IPS-NIHi7 (cell line): ENCODE results near the gene C17orf67.
A peak's percentile ranks its signal among the peaks of the same experiment; 100 is the strongest.

Experiments
- DNase-seq: peaks from one replicate; pipeline ENCODE4 v3.0.0; 2012; ENCODE audit warnings: mixed read lengths; ENCODE audit errors: extremely low spot score

The C17orf67 gene

GRCh38 chr17:56833057-56833808, 487 bp downstream of the C17orf67 start:
- DNase-seq, result peak; percentile 64

DNA sequence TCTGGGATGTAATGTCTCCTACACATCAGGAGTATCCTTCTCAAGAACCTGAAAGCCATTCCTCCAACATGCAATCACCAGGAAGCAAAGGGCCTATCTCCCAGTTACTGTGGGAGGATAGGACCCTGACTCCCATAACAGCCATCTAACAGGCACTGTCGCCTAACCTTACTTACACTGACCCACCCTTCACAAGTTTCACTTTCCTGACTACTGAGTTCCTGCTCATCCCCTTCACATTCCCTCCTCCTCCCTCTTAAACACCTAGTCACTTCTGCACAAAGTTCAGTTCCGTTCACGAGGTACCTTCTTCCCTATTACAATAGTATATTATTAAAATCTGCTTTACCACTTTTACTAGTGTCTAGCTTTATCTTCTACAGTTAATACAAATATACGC, 1.3 kb downstream of the C17orf67 start:
- no peak for DNase-seq

GRCh38 chr17:56831369-56832095, 2.2 kb downstream of the C17orf67 start:
- no peak for DNase-seq

GRCh38 chr17:56830726-56831368, 2.9 kb downstream of the C17orf67 start:
- DNase-seq, result no peak

DNA sequence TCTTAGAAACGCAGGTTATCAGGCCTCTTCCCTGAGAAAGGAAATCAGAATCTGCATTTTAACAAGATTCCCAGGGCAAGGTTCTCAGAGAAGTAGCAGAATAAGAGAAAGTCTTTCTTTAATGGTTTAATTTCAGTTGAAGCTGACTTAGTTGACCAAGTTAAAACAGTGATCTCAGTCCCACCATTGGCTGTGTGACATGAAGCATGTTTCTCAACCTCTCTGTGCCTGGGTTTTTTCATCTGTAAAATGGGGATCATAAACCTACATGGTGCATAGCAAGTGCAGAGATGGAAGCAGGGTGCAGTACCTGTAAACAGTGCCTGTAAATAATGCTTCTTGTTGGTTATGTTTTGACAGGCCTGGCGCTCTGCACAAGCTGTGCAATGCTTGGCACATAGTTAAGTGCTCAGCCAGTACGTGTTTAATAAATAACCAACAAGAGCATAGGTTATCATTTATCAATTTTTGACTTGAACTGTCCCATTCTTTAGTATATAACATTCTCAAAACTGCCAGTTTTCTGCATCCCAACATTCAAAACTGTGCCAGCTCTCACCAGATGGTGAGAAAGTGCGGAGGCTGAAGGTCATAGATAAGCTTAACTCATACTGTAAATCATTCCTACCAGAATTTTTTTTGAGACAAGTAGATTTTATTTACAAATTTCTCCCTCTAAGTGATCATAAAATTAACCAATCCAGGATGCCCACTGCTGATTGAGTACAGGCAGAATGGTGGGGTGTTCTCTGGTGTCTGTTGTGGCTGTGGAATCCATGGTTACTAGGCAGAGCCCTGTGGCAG, 6.9 kb downstream of the C17orf67 start:
- DNase-seq, result no peak

DNA sequence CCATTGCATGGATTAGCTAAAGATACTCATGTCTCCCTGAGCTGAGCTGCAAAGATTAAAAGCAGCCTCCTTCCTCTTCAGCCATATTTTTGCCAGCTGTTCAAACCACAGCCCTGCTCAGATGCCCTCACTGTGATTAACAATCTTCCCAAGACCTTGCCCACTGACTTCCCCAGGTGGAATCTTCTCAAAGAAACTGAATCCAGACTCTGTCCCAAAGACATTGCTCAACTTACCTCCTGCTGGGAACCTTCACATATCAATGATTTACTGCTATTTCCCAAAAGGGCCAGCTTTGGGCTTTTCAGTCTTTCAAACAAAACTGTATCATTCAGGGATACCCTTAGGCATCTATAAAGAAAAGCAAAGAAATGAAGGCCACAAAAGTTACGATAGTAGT, 9.2 kb downstream of the C17orf67 start:
- DNase-seq, result no peak

GRCh38 chr17:56823848-56824247, 9.9 kb downstream of the C17orf67 start:
- no peak for DNase-seq

DNA sequence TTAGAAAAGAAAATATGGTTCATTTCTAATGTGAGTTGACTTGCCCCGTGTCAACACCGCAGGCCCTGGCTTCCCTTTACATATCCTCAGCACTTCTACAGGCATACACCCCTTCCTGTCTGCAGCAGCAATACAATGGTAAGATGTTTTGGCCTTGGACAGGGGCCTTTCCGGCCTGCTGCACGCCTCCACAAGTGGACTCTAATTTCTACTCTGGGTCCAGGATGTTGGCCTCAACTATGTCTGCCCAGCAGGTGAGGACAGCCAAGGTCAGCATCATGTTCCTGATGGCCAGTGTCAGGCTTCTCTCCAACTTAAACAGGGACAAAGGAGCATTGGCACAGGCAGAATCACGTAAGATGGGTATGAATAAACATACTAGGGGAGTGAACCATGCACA, 11.0 kb downstream of the C17orf67 start:
- no peak for DNase-seq

DNA sequence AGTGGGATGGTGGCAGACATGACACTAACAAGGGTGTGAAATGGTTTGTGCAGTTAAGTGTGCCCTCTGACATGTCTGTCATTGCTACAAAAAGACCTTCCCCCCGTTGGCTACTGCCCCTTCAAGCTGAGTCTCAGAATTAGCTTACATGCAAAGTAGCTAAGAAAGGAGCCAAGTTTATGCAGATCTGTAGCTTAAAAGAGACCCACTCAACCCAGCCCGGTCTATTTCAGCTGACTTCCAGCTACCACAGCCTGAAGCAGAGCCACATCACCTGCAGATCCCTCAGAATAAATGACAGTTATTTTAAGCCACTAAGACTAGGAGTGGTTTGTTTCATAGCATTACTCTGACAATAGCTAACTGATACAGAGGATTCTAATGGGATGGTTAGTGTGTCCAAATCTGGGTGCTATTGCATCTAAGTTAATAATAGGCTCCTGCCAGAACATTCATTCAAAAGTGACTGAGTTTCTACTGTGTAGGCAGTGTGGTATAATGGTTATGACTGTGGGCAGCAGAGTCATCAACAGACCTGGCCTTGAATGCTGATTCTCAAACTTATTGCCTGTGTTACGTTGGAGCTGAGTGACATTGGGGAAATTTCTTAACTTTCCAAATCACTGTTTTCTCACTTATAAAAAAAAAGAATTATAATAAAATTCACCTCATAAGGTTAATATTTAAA, 11.7 kb downstream of the C17orf67 start:
- no peak for DNase-seq

GRCh38 chr17:56820207-56820606, 13.5 kb downstream of the C17orf67 start:
- no peak for DNase-seq

- DNase-seq, result peak; percentile 89
Observed at GRCh38 chr17:56819431-56820145, 14.1 kb downstream of the C17orf67 start.

DNA sequence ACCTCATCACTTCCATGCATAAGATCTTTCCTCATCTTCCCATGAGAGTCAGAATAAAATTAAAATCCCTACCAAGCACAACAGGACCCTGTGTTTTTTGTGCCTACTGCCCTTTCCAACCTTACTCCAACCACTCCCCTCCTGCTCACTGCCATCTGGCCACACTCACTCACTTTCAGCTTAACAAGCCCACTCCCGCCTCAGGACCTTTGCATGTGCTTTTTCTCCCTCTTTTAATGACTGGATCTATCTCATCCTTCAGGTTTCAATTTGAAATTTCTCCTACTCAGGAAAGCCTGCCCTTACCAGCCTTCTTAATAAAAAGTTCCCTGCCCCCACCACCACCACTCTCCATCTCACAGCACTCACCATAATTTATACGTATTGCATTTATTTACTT, 14.7 kb downstream of the C17orf67 start:
- no peak for DNase-seq

DNA sequence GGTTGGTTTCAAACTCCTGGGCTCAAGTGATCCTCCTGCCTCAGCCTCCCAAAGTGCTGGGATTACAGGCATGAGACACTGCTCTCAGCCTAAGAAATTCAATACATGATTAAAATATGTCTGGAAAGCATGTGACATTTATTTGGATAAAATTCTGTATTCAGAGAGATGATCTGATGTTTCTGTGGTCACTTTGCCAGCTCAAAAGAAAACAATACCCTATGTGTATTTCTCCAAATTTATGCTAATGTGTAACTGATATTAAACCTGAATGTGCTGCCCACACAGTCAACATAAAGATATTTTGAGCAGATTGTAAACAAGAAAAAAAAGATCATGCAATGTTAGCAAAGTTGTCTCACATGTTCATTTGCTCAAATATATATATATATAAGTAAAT, 16.7 kb downstream of the C17orf67 start:
- DNase-seq, result no peak

- DNase-seq, result no peak
Observed at GRCh38 chr17:56815711-56816110, 18.0 kb downstream of the C17orf67 start.

- no peak for DNase-seq
Observed at GRCh38 chr17:56812901-56813388, 20.8 kb downstream of the C17orf67 start.

DNA sequence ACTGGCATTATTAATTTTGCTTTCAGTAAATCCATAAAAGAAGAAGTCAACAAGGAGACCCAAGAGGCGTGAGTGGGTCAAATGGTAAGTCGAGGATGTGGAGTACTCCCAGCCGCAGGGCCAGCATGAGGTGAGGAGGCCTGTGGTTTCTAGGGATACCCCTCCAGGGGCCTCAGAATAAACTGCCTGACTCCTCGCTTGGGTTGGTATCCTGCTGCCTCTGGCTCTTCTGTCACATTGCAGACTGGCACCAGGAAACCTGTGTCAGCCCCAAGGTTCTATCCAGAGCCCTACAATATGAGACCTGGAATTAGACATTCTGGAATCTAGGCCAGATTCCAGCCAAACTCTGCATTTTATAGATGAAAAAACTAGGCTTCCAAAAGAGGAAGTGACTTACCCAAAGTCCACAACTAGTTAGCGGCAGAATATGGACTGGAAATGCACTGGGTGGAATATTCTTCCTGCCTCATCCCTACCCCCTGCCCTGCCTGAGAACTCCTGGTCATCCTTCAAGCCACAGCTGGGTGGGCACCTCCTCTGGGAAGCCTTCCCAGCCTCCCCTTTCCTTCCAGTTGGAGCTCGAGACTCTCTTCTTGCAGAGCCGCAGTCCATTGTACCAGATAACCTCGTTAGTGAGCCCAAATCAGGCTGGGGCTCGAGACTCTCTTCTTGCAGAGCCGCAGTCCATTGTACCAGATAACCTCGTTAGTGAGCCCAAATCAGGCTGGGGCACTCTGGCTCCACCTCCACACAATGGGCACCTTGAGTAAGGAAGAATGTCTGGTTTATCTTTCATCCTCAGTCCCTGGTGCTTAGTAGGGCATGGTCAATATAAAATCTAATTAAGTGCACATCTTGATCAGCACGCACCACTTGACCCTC, 22.6 kb downstream of the C17orf67 start:
- DNase-seq, result no peak

DNA sequence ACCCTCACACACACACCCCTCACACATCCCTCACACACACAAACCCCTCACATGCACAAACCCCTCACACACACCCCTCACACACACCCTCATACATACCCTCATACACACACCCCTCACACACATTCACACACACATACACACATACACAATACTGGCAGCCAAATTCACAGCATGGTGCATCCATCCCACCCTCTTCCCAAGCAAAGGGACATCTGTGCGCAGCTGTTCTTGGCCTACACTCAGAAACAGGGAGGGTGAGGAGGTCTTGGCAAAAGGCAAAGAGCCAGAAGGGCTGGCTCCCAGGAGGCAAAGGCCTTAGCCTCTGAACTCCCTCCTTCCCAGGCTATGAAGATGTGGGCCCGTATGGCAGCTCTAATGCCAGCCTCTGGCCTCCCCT, 23.4 kb downstream of the C17orf67 start:
- no peak for DNase-seq

GRCh38 chr17:56809820-56810179, 23.9 kb downstream of the C17orf67 start:
- no peak for DNase-seq

GRCh38 chr17:56809106-56809819, 24.5 kb downstream of the C17orf67 start:
- no peak for DNase-seq
